Activated CD8-positive, alpha-beta memory T cell treated with anti-CD3 and anti-CD28 coated beads, Interleukin-2, amount 50 U/mL, for 1 hour (primary cell): ENCODE measurements around the gene SPHK2.
"Not testable (repeated sequence)": the region's sequence is repeated elsewhere in the genome, so short reads cannot be mapped to it uniquely, and the experiment has no call there.

Experiments
- DNase-seq: peaks from one replicate; pipeline ENCODE4 v3.0.0-alpha.2; 2020; ENCODE audit errors: extremely low read depth

Gene SPHK2

GRCh38 chr19:48618916-48619691 is at the start of gene SPHK2, which contains the start of gene RPL18:
Gene SPHK2, plus strand, starts transcription at chr19:48619506. Its CDS starts 1,009 bp downstream, at chr19:48620515.
Gene RPL18, minus strand, starts transcription at chr19:48619178. Its CDS starts 35 bp downstream, at chr19:48619143.
- DNase-seq, result peak; percentile 89

- DNase-seq, result no peak
Measured at GRCh38 chr19:48569814-48570213, 49.5 kb upstream of the SPHK2 start.

GRCh38 chr19:48571378-48572162 is 47.7 kb upstream of the SPHK2 start:
- DNase-seq, result no peak

- DNase-seq, result no peak
Measured at GRCh38 chr19:48573163-48573505, 46.2 kb upstream of the SPHK2 start.

- no peak for DNase-seq
Measured at GRCh38 chr19:48575931-48576622, 43.2 kb upstream of the SPHK2 start.

- not testable (repeated sequence) for DNase-seq
Measured at GRCh38 chr19:48577908-48578307, 41.4 kb upstream of the SPHK2 start.

- no peak for DNase-seq
Measured at GRCh38 chr19:48578891-48579290, 40.4 kb upstream of the SPHK2 start.

GRCh38 chr19:48582168-48582567 is 37.1 kb upstream of the SPHK2 start:
- no peak for DNase-seq

- DNase-seq, result no peak
Measured at GRCh38 chr19:48587387-48587786, 31.9 kb upstream of the SPHK2 start.

- peak; percentile 63 for DNase-seq
Measured at GRCh38 chr19:48588670-48589401, 30.5 kb upstream of the SPHK2 start.

GRCh38 chr19:48591021-48591420 is 28.3 kb upstream of the SPHK2 start:
- DNase-seq, result no peak

GRCh38 chr19:48595171-48595570 is 24.1 kb upstream of the SPHK2 start:
- DNase-seq, result no peak

GRCh38 chr19:48595833-48596232 is 23.5 kb upstream of the SPHK2 start:
- DNase-seq, result no peak

GRCh38 chr19:48596237-48596636 is 23.1 kb upstream of the SPHK2 start:
- DNase-seq, result no peak

GRCh38 chr19:48596679-48597465 is 22.4 kb upstream of the SPHK2 start:
- no peak for DNase-seq

GRCh38 chr19:48598996-48599700 is 20.2 kb upstream of the SPHK2 start:
- no peak for DNase-seq

- DNase-seq, result no peak
Measured at GRCh38 chr19:48600679-48601417, 18.5 kb upstream of the SPHK2 start.

GRCh38 chr19:48603001-48603400 is 16.3 kb upstream of the SPHK2 start:
- DNase-seq, result no peak

- no peak for DNase-seq
Measured at GRCh38 chr19:48603449-48603848, 15.9 kb upstream of the SPHK2 start.

- DNase-seq, result no peak
Measured at GRCh38 chr19:48603850-48604249, 15.5 kb upstream of the SPHK2 start.
